Measurements from ENCODE around the gene FBN2. TPM values are rescaled to one million over a fixed set of nuclear protein-coding genes. Genes with fewer than 3 reads are reported as not detected.

FBN2 gene
- total and polyA plus RNA-seq, 2 experiments from 2014 or later: 725 to 2,094 TPM

DNA sequence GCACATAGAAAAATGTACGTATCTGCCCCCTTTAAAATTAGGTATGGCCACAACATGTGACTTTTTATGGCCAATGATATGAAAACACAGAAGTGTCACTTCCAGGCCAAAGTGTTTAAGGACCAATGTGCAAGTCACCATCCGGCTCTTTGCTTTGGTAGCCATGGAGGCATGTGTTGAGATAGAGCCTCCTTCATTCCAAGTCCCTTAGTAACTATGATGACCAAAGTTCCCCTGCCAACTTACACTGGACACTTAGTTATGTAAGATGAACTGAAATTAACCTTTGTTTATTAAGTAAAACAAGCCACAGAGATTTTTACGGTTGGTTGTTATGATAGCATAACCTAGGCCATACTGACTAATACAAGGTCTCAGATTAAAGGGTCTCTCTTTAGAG lies 51.0 kb downstream of the FBN2 start:
- TF ChIP-seq, protein P1, sequence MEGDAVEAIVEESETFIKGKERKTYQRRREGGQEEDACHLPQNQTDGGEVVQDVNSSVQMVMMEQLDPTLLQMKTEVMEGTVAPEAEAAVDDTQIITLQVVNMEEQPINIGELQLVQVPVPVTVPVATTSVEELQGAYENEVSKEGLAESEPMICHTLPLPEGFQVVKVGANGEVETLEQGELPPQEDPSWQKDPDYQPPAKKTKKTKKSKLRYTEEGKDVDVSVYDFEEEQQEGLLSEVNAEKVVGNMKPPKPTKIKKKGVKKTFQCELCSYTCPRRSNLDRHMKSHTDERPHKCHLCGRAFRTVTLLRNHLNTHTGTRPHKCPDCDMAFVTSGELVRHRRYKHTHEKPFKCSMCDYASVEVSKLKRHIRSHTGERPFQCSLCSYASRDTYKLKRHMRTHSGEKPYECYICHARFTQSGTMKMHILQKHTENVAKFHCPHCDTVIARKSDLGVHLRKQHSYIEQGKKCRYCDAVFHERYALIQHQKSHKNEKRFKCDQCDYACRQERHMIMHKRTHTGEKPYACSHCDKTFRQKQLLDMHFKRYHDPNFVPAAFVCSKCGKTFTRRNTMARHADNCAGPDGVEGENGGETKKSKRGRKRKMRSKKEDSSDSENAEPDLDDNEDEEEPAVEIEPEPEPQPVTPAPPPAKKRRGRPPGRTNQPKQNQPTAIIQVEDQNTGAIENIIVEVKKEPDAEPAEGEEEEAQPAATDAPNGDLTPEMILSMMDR (IDR thresholded peaks at IDR 0.05; ENCODE audit: low read depth, low read length): no peak

DNA sequence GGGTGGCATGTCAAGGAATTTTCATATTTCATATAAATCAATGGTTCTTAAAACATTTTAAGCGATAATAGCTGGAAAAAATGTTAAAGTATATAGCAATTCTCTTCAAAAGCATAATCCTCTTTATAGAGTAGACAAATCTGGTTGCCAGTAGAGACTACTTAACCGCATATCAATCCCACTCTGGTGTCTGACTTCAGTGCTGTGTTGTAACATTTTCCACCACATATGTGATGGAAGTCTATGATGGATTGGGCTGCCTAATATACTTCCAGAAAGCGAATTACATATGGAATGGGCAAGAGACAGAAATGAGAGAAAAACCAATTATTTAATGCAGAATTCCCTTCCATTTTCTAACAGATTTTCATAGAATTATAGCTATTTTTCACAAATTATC lies 54.3 kb downstream of the FBN2 start:
- no peaks in the 10 kb centered on the region for H3K27me3 ChIP-seq
- no peak for DNase-seq (ENCODE audit: low read depth in 1 of 2, low spot score in 1 of 2)
- no peaks in the 10 kb centered on the region for H3K9me3 ChIP-seq (ENCODE audit: low read depth)
- H3K4me3 ChIP-seq: no peak overlapping the region
- TF ChIP-seq, protein P1 (IDR thresholded peaks at IDR 0.05; ENCODE audit: low read depth, low read length): no peak
- H3K4me1 ChIP-seq (ENCODE audit: low read depth): peaks cover 45% of the 10 kb centered on the region
- H3K27ac ChIP-seq: peak overlapping the region; percentile 84
- H3K36me3 ChIP-seq: peaks cover 39% of the 10 kb centered on the region

More for the DNA sequence above, 51.0 kb downstream of the FBN2 start:
- no peak overlapping the region for H3K4me3 ChIP-seq
- no peaks in the 10 kb centered on the region for H3K27me3 ChIP-seq
- DNase-seq (ENCODE audit: low read depth in 1 of 2, low spot score in 1 of 2): no peak
- peaks cover 49% of the 10 kb centered on the region for H3K4me1 ChIP-seq (ENCODE audit: low read depth)
- H3K9me3 ChIP-seq (ENCODE audit: low read depth): no peaks in the 10 kb centered on the region
- peaks cover 54% of the 10 kb centered on the region for H3K36me3 ChIP-seq
- H3K27ac ChIP-seq: no peak overlapping the region

DNA sequence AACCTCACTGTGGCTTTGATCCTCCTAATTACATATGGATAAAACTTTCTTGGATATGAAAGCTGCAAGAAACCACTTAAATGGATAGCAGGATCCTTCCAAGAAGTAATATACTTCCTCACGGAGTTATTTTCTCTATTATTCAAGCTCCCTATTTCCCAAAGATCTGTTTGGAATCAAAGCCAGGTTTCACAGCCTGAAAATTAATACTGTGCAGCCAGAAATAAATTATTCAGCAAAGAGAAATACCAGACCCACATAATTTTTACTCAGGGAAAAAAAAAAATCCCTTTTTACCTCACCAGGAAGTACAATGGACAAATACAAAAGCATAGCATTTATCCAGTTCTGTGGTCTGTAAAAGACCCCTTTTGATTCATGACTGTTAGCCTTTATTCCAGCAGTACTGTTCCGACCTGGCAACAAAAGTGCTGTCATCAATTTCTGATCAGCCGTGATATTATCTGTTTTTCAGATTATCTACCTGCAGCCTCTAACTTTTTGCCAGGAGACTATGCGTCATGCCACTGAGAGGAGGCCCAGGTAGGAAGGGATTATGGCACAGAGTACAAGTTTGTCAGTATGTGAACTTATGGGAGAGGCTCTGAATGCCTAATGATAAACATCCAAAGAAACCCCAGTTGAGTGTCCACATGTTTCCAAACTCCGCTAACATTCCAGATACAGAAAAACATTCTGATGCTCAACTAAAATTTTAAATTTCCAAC lies 57.0 kb downstream of the FBN2 start:
- Histone ChIP-seq H3K4me3 (no peak overlapping the region), H3K9me3 (ENCODE audit: low read depth) (no peaks in the 10 kb centered on the region), H3K36me3 (peaks cover 31% of the 10 kb centered on the region), H3K27me3 (no peaks in the 10 kb centered on the region), H3K27ac (peak overlapping the region; percentile 84), H3K4me1 (ENCODE audit: low read depth) (peaks cover 66% of the 10 kb centered on the region)
- TF ChIP-seq, protein P1 (IDR thresholded peaks at IDR 0.05; ENCODE audit: low read depth, low read length): no peak
- no peak for DNase-seq (ENCODE audit: low read depth in 1 of 2, low spot score in 1 of 2)

DNA sequence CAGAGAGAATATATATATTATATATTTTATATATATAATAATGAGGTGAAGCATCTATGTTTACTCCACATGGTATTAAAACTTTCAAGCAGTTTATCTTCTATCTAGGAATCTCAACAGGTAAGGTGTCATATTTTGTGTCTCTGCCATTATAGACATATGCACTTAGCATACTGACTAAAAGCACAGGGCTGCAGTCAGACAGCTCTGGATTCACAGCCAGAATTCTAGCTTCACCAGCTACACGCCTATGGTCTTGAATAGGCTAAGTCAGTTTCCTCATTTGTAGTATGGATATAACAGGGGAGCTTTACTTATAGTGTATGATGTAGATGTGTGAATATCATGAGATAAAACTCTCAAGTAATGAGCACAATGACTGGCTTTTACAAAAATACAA lies 57.9 kb downstream of the FBN2 start:
- Histone ChIP-seq H3K27me3 (no peaks in the 10 kb centered on the region), H3K4me3 (no peak overlapping the region), H3K27ac (peak overlapping the region; percentile 84), H3K9me3 (ENCODE audit: low read depth) (no peaks in the 10 kb centered on the region), H3K4me1 (ENCODE audit: low read depth) (peaks cover 72% of the 10 kb centered on the region), H3K36me3 (peaks cover 26% of the 10 kb centered on the region)
- TF ChIP-seq, protein P1 (IDR thresholded peaks at IDR 0.05; ENCODE audit: low read depth, low read length): no peak
- DNase-seq (ENCODE audit: low read depth in 1 of 2, low spot score in 1 of 2): no peak

DNA sequence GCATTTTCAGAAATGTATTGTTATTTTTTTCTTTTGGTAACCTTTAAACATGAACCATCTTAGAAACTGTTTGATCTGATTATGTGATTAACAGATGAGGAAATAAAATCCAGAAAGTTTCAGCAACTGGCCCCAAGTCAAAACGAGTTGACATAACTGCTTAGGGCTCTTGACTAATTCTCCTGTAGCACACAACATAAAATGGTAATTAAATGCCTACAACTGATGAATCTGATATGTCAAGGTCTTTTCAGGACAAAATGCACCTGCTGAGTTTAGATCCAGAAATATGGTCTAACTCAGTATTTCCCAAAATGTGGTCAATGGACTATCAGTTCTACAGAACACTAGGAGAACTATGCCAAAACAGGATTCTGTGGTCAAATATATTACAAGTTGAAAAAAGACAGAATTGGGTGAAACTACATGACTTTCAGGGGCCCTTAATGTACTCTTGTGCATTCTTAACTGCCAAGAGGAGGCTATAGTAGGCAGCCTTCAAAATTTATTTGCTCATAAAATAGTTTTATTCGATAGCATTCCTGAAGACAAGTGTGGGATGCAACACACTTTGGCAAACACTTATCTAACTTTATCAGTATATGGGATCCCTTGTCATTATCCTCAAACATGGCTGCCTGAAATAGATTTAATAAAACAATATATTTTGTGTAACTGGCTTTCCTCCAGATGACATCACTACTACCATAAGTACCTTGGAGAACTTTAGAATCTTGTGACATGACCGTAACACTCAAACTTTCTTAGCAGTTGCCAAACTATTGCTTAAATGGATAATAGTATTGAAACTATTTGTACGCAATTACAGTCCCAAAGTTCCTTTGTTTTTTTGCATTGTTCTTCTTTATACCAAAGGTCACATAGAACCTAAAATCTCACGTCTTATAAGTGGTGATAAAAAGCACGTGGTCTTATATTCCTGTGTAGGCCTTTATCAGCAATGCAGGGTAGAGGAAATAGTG lies 59.4 kb downstream of the FBN2 start:
- Histone ChIP-seq H3K27ac (peak overlapping the region; percentile 92), H3K27me3 (no peaks in the 10 kb centered on the region), H3K36me3 (peaks cover 25% of the 10 kb centered on the region), H3K4me3 (no peak overlapping the region), H3K4me1 (ENCODE audit: low read depth) (peaks cover 75% of the 10 kb centered on the region), H3K9me3 (ENCODE audit: low read depth) (no peaks in the 10 kb centered on the region)
- DNase-seq (ENCODE audit: low read depth in 1 of 2, low spot score in 1 of 2): no peak
- TF ChIP-seq, protein P1 (IDR thresholded peaks at IDR 0.05; ENCODE audit: low read depth, low read length): no peak

All from cardiac muscle cell (in vitro differentiated cells and primary cell).